HEK293T (cell line): Measurements from ENCODE around the gene GALM.

Experiments used
- CTCF ChIA-PET: fragments of 350-600 bp; formaldehyde crosslinking; extraction: SDS; loops from one replicate; lab custom pipeline; 2021; ENCODE audit warnings: antibody characterized with exemption, inconsistent platforms; lab: Yijun Ruan, JAX
- POLR2A ChIA-PET: fragments of 350-600 bp; formaldehyde crosslinking; extraction: SDS; loops from one replicate; lab custom pipeline; 2020; ENCODE audit warnings: antibody characterized with exemption, inconsistent platforms; lab: Yijun Ruan, JAX
- DNase-seq: peaks from one replicate; pipeline ENCODE4 v3.0.0; 2012; ENCODE audit warnings: mixed read lengths; ENCODE audit errors: extremely low spot score
- ARNT ChIP-seq: fragments of 450-650 bp; IDR thresholded peaks from 2 replicates; pipeline ENCODE4 v1.6.1; 2017; ENCODE audit warnings: mild to moderate bottlenecking
- BHLHE40 ChIP-seq: fragments of 450-650 bp; IDR thresholded peaks from 2 replicates; pipeline ENCODE4 v1.6.1; 2016; ENCODE audit warnings: mild to moderate bottlenecking, moderate library complexity, borderline replicate concordance
- CTBP1 ChIP-seq: fragments of 450-650 bp; IDR thresholded peaks from 2 replicates; pipeline ENCODE4 v1.6.1; 2016; ENCODE audit warnings: borderline replicate concordance
- ELF4 ChIP-seq: fragments of 450-650 bp; IDR thresholded peaks from 2 replicates; pipeline ENCODE4 v1.6.1; 2017; ENCODE audit warnings: antibody characterized with exemption
- FOXA1 ChIP-seq: fragments of 450-650 bp; IDR thresholded peaks from 2 replicates; pipeline ENCODE4 v1.6.1; 2016; ENCODE audit warnings: mild to moderate bottlenecking
- FOXK2 ChIP-seq: fragments of 450-650 bp; IDR thresholded peaks from 2 replicates; pipeline ENCODE4 v1.6.1; 2016; ENCODE audit warnings: mild to moderate bottlenecking
- FOXM1 ChIP-seq: fragments of 450-650 bp; IDR thresholded peaks from 2 replicates; pipeline ENCODE4 v1.6.1; 2017; ENCODE audit warnings: mild to moderate bottlenecking, borderline replicate concordance
- LEF1 ChIP-seq: fragments of 450-650 bp; IDR thresholded peaks from 2 replicates; pipeline ENCODE4 v1.6.1; 2017; ENCODE audit warnings: mild to moderate bottlenecking, borderline replicate concordance
- NFRKB ChIP-seq: fragments of 450-650 bp; IDR thresholded peaks from 2 replicates; pipeline ENCODE4 v1.6.1; 2016; ENCODE audit warnings: mild to moderate bottlenecking, moderate library complexity
- PKNOX1 ChIP-seq: fragments of 450-650 bp; IDR thresholded peaks from 2 replicates; pipeline ENCODE4 v1.6.1; 2016
- SP1 ChIP-seq: fragments of 450-650 bp; IDR thresholded peaks from 2 replicates; pipeline ENCODE4 v1.6.1; 2017
- SUZ12 ChIP-seq: fragments of 450-650 bp; IDR thresholded peaks from 2 replicates; pipeline ENCODE4 v1.6.1; 2016; ENCODE audit warnings: mild to moderate bottlenecking
- TARDBP ChIP-seq: fragments of 450-650 bp; IDR thresholded peaks from 2 replicates; pipeline ENCODE4 v1.6.1; 2016
- ZNF384 ChIP-seq: fragments of 450-650 bp; IDR thresholded peaks from 2 replicates; pipeline ENCODE4 v1.6.1; 2016

Gene GALM

GRCh38 chr2:38737925-38738324 is 72.0 kb downstream of the GALM start:
- no peak for DNase-seq
- ChIA-PET CTCF (interaction anchor here (0.6 kb wide), 1 partner anchor 172 kb away, joined by 4 read pairs; no protein-coding TSS in a partner anchor), POLR2A (interaction anchor here (1.3 to 4.0 kb wide), 2 partner anchors 13 to 154 kb away, joined by 3 to 25 read pairs; partner anchors contain the start of gene SRSF7)
- no peak for TF ChIP-seq ARNT
- TF ChIP-seq FOXA1: no peak
- no peak for TF ChIP-seq ZNF384
- no peak for TF ChIP-seq PKNOX1
- TF ChIP-seq SUZ12: no peak
- TF ChIP-seq NFRKB: no peak
- TF ChIP-seq FOXM1: no peak
- no peak for TF ChIP-seq TARDBP
- TF ChIP-seq ELF4: no peak
- TF ChIP-seq BHLHE40: no peak

GRCh38 chr2:38739524-38739923 is 73.6 kb downstream of the GALM start:
- no peak for TF ChIP-seq LEF1
- no peak for TF ChIP-seq ELF4
- ChIA-PET POLR2A (interaction anchor here (4.0 kb wide), 1 partner anchor 11 kb away, joined by 25 read pairs; the partner anchor contains the start of gene SRSF7), CTCF (no interaction called here)
- DNase-seq: no peak

- TF ChIP-seq PKNOX1 (no peak), ZNF384 (peak; percentile 94)
- ChIA-PET POLR2A (interaction anchor here (2.9 to 4.0 kb wide), 2 partner anchors 10 kb away, joined by 25 to 30 read pairs; partner anchors contain the start of gene SRSF7), CTCF (interaction anchor here (0.8 to 1.5 kb wide), 2 partner anchors 62 to 159 kb away, joined by 4 read pairs; no protein-coding TSS in a partner anchor)
- DNase-seq: peak; percentile 26
Measured at GRCh38 chr2:38740851-38741731, 75.2 kb downstream of the GALM start.

GRCh38 chr2:38742797-38743559 is 77.1 kb downstream of the GALM start:
- no peak for DNase-seq
- TF ChIP-seq CTBP1 (no peak), ELF4 (no peak), SP1 (no peak), ZNF384 (no peak), FOXK2 (no peak)
- ChIA-PET CTCF (interaction anchor here (1.0 kb wide), 1 partner anchor 8 kb away, joined by 5 read pairs; no protein-coding TSS in a partner anchor), POLR2A (interaction anchor here (2.5 to 2.9 kb wide), 2 partner anchors 8 to 9 kb away, joined by 10 to 30 read pairs; partner anchors contain the start of gene SRSF7)

GRCh38 chr2:38743672-38744398 is 77.9 kb downstream of the GALM start:
- DNase-seq: no peak
- TF ChIP-seq ELF4: no peak
- peak; percentile 83 for TF ChIP-seq PKNOX1
- CTCF ChIA-PET: interaction anchor here (0.6 to 1.0 kb wide), 2 partner anchors 9 kb away, joined by 3 to 5 read pairs; no protein-coding TSS in a partner anchor
- POLR2A ChIA-PET: interaction anchor here (2.5 to 2.9 kb wide), 2 partner anchors 7 to 9 kb away, joined by 10 to 30 read pairs; partner anchors contain the start of gene SRSF7

GRCh38 chr2:38744399-38744780 is 78.5 kb downstream of the GALM start:
- ChIA-PET CTCF (interaction anchor here (0.6 kb wide), 1 partner anchor 10 kb away, joined by 3 read pairs; no protein-coding TSS in a partner anchor), POLR2A (interaction anchor here (2.5 kb wide), 1 partner anchor 10 kb away, joined by 10 read pairs; no protein-coding TSS in a partner anchor)
- no peak for TF ChIP-seq ARNT
- no peak for TF ChIP-seq ELF4
- TF ChIP-seq ZNF384: no peak
- no peak; the same call in 1 of the 2 replicates for TF ChIP-seq BHLHE40
- TF ChIP-seq LEF1: no peak
- TF ChIP-seq FOXM1: no peak
- no peak for TF ChIP-seq CTBP1
- TF ChIP-seq TARDBP: no peak
- no peak for TF ChIP-seq NFRKB
- no peak for TF ChIP-seq SP1
- TF ChIP-seq FOXK2: no peak
- DNase-seq: no peak
